Measurements from ENCODE around the gene ZNF217.

DNA sequence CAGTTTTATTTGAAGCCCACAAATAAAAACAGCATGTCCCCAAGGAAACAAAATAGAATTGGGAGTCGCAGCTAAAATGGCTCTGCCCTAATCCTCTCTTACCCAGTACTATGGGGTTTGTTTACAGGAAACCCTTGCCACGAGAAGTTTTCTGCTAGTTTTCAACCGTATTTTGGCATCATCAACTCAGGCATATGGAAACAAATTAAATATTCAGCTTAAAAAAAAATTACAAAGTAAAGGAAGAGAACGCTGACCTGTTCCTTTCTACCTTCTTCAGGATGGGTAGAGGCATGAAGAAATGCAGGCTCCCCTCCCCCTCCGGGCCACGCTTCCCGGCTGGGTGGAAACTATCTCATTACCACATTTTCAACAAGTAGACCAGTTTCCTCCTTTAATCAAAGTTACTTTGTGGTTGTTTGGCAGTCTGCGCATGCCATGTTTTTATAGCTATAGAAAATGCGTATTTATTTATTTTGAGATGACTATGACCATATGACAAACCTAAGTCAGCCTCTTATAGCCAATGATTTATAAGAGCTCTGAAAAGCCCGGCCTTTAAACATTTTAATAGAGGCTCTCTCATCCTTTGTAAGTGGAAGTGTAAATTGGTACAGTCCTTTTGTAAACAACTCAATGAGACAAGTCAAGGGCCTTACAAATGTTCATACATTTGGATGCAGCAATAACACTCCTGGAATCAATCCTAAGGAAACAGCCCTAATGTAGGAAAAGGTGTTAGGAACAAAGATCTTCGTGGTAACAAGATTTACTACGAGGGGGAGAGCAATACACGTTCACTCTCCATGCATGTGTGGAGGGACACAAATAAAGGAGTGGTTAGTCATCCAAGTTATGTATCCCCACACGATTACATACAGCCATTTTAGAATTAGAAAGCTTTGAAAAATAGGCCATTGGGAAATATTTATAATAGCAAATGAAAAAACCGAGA lies 16.1 kb upstream of the ZNF217 start:
- TF ChIP-seq, protein P1, sequence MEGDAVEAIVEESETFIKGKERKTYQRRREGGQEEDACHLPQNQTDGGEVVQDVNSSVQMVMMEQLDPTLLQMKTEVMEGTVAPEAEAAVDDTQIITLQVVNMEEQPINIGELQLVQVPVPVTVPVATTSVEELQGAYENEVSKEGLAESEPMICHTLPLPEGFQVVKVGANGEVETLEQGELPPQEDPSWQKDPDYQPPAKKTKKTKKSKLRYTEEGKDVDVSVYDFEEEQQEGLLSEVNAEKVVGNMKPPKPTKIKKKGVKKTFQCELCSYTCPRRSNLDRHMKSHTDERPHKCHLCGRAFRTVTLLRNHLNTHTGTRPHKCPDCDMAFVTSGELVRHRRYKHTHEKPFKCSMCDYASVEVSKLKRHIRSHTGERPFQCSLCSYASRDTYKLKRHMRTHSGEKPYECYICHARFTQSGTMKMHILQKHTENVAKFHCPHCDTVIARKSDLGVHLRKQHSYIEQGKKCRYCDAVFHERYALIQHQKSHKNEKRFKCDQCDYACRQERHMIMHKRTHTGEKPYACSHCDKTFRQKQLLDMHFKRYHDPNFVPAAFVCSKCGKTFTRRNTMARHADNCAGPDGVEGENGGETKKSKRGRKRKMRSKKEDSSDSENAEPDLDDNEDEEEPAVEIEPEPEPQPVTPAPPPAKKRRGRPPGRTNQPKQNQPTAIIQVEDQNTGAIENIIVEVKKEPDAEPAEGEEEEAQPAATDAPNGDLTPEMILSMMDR (IDR thresholded peaks at IDR 0.05), result no peak
- no peak for TF ChIP-seq POLR2A (IDR thresholded peaks at IDR 0.05)
